GM18517 (cell line): ENCODE measurements around the gene NLRC5.
"Not testable (repeated sequence)": the region's sequence is repeated elsewhere in the genome, so short reads cannot be mapped to it uniquely, and the experiment has no call there.

Experiments
- ATAC-seq: cut with Tn5 transposase; IDR thresholded peaks from one replicate; pipeline ENCODE4 v1.9.1; 2021; ENCODE audit warnings: mild to moderate bottlenecking, moderate library complexity; ENCODE audit not compliant: unreplicated experiment

Gene NLRC5

GRCh38 chr16:56998352-56998751 is 9.0 kb downstream of the NLRC5 start:
- ATAC-seq = no peak

- no peak for ATAC-seq
Observed at GRCh38 chr16:56998861-56999260, 9.5 kb downstream of the NLRC5 start.

- no peak for ATAC-seq
Observed at GRCh38 chr16:56999409-57000270, 10.3 kb downstream of the NLRC5 start.

GRCh38 chr16:57000271-57001025 is 11.1 kb downstream of the NLRC5 start:
- no peak for ATAC-seq

- ATAC-seq = no peak
Observed at GRCh38 chr16:57001026-57001679, 11.8 kb downstream of the NLRC5 start.

- ATAC-seq = no peak
Observed at GRCh38 chr16:57003439-57004386, 14.4 kb downstream of the NLRC5 start.

GRCh38 chr16:57004387-57005250 is 15.3 kb downstream of the NLRC5 start:
- no peak for ATAC-seq

- not testable (repeated sequence) for ATAC-seq
Observed at GRCh38 chr16:57005597-57005996, 16.2 kb downstream of the NLRC5 start.

GRCh38 chr16:57007050-57007449 is 17.7 kb downstream of the NLRC5 start:
- ATAC-seq = no peak

GRCh38 chr16:57007530-57007929 is 18.2 kb downstream of the NLRC5 start:
- no peak for ATAC-seq

- ATAC-seq = no peak
Observed at GRCh38 chr16:57008440-57008839, 19.1 kb downstream of the NLRC5 start.

GRCh38 chr16:57009643-57010170 is 20.4 kb downstream of the NLRC5 start:
- ATAC-seq = no peak

- ATAC-seq = no peak
Observed at GRCh38 chr16:57012353-57012752, 23.0 kb downstream of the NLRC5 start.

GRCh38 chr16:57013229-57013628 is 23.9 kb downstream of the NLRC5 start:
- no peak for ATAC-seq

GRCh38 chr16:57013902-57014301 is 24.5 kb downstream of the NLRC5 start:
- ATAC-seq = no peak

- ATAC-seq = no peak
Observed at GRCh38 chr16:57016301-57016700, 26.9 kb downstream of the NLRC5 start.

GRCh38 chr16:57016831-57017230 is 27.5 kb downstream of the NLRC5 start:
- no peak for ATAC-seq

GRCh38 chr16:57017251-57017650 is 27.9 kb downstream of the NLRC5 start:
- ATAC-seq = no peak

GRCh38 chr16:57019746-57020145 is 30.4 kb downstream of the NLRC5 start:
- ATAC-seq = no peak
